H1 (cell line): ENCODE measurements around the gene MEIS2.

Experiments
- CTCF ChIP-seq, 3 experiments: IDR thresholded peaks; 1 replicate in 2 of 3; 2 replicates in 1 of 3; pipeline versions ENCODE4 v1.5.1 to v1.6.1; 2011; ENCODE audit warnings: low read length in 3 of 3, mild to moderate bottlenecking in 3 of 3, inconsistent platforms in 2 of 3, low read depth in 1 of 3, moderate library complexity in 1 of 3; ENCODE audit not compliant: insufficient read depth in 1 of 3; ENCODE audit errors: control extremely low read depth in 1 of 3
- EP300 ChIP-seq, 2 experiments: IDR thresholded peaks; 1 replicate in 1 of 2; 2 replicates in 1 of 2; pipeline ENCODE4 v1.6.1; 2011 to 2012; ENCODE audit warnings: low read depth in 2 of 2, low read length in 2 of 2, mild to moderate bottlenecking in 2 of 2, borderline replicate concordance in 1 of 2, inconsistent platforms in 1 of 2, moderate library complexity in 1 of 2
- GTF2F1 ChIP-seq: IDR thresholded peaks from 2 replicates; pipeline ENCODE4 v1.6.1; 2012; ENCODE audit warnings: low read depth, low read length, improper control_type of control experiment, borderline replicate concordance

GRCh38 chr15:37019479-37020433 is 80.6 kb downstream of the MEIS2 start:
- TF ChIP-seq CTCF (IDR thresholded peaks at IDR 0.05; ENCODE audit: control extremely low read depth in 1 of 3, insufficient read depth in 1 of 3, low read depth in 1 of 3, low read length in 3 of 3) (no peak), EP300 (IDR thresholded peaks at IDR 0.05; ENCODE audit: borderline replicate concordance in 1 of 2, low read depth in 2 of 2, low read length in 2 of 2) (no peak), GTF2F1 (no peak)
